Neural crest cell (in vitro differentiated cells): Measurements from ENCODE around the gene EGFL7. TPM values are rescaled to one million over a fixed set of nuclear protein-coding genes. Genes with fewer than 3 reads are reported as not detected.
A peak's percentile ranks its signal among the peaks of the same experiment; 100 is the strongest.

ENCODE experiments used
- DNase-seq: peaks from one replicate; pipeline ENCODE4 v3.0.0; 2021; ENCODE audit warnings: low read depth, mixed read lengths, low spot score
- H3K27ac Mint-ChIP-seq: one replicate; pipeline ENCODE4 v1.8.0; 2021; ENCODE audit warnings: mild to moderate bottlenecking, mixed read lengths; ENCODE audit not compliant: unreplicated experiment
- H3K27me3 Mint-ChIP-seq: 2 replicates; pipeline ENCODE4 v1.8.0; 2021; ENCODE audit warnings: low read depth, mild to moderate bottlenecking, mixed read lengths
- H3K36me3 Mint-ChIP-seq: 2 replicates; pipeline ENCODE4 v1.8.0; 2021; ENCODE audit warnings: low read depth, mild to moderate bottlenecking, mixed read lengths
- H3K4me1 Mint-ChIP-seq: 2 replicates; pipeline ENCODE4 v1.8.0; 2021; ENCODE audit warnings: mixed read lengths
- H3K4me3 Mint-ChIP-seq: one replicate; pipeline ENCODE4 v1.8.0; 2021; ENCODE audit warnings: mild to moderate bottlenecking, mixed read lengths
- H3K9me3 Mint-ChIP-seq: 2 replicates; pipeline ENCODE4 v1.8.0; 2021; ENCODE audit warnings: mixed read lengths
- total RNA-seq: library from RNA; stranded (reverse); gene quantifications from 2 replicates; pipeline ENCODE4 v1.2.1, GENCODE V29; 2021
- TF ChIP-seq, protein P1 (sequence below): fragments of 200-600 bp; sonication (generic); conservative IDR thresholded peaks from 2 replicates; pipeline ENCODE4 v1.5.0; 2021; ENCODE audit warnings: antibody characterized with exemption, mild to moderate bottlenecking

The EGFL7 gene
- total RNA-seq, 1 donor from 2014 or later, result 14.1 TPM

DNA sequence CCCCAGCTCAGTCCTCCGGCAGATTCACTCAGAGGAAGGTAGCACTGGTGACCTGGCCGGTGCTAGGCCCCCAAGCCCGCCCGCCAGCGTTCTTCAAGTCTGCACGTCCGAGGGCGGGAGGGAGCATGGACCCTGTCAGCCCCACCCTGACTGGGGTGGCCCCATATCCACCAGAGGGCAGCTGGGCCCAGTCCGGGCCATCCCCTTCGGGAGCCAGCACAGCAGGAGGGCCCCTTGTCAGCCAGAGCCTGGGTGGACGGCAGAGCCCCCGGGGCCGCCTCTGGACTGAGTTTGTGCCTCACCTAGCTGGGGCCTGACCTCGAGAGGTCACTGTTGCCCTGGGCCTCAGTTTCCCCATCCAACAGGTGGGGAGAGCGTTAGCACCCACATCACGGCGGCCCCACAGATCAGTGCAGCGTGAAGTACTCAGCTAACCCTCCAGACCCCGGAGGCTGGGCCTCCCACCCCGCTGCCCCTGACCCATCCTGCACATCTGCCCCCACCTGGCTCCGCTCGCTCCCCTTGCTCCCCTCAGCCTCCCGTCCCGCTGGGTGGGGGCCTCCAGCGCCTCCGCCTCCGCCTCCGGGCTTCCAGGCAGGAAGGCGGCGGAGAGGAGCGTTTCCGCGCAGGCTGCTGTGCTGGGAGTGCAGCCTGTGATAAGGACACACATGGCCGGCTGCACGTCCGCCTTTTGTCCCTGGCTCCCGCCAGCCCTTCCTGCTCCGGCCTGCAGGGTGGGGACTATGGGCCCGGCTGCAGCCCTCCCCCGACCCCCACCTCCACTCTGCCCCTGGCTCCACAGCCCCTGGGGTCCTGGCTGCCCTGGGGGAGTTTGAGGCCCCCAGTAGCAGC is 16.6 kb upstream of the EGFL7 start:
- Mint-ChIP-seq H3K27ac (no peak overlapping the region), H3K27me3 (no peaks in the 10 kb centered on the region), H3K36me3 (no peaks in the 10 kb centered on the region), H3K9me3 (no peaks in the 10 kb centered on the region), H3K4me3 (no peak overlapping the region), H3K4me1 (peaks cover 24% of the 10 kb centered on the region)
- TF ChIP-seq, protein P1, sequence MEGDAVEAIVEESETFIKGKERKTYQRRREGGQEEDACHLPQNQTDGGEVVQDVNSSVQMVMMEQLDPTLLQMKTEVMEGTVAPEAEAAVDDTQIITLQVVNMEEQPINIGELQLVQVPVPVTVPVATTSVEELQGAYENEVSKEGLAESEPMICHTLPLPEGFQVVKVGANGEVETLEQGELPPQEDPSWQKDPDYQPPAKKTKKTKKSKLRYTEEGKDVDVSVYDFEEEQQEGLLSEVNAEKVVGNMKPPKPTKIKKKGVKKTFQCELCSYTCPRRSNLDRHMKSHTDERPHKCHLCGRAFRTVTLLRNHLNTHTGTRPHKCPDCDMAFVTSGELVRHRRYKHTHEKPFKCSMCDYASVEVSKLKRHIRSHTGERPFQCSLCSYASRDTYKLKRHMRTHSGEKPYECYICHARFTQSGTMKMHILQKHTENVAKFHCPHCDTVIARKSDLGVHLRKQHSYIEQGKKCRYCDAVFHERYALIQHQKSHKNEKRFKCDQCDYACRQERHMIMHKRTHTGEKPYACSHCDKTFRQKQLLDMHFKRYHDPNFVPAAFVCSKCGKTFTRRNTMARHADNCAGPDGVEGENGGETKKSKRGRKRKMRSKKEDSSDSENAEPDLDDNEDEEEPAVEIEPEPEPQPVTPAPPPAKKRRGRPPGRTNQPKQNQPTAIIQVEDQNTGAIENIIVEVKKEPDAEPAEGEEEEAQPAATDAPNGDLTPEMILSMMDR, result no peak
- DNase-seq, result no peak

- Mint-ChIP-seq H3K9me3 (no peaks in the 10 kb centered on the region), H3K4me3 (no peak overlapping the region), H3K36me3 (no peaks in the 10 kb centered on the region), H3K4me1 (peaks cover 22% of the 10 kb centered on the region), H3K27me3 (no peaks in the 10 kb centered on the region), H3K27ac (no peak overlapping the region)
- no peak for DNase-seq
- TF ChIP-seq, protein P1, result no peak
These were observed 15.6 kb upstream of the EGFL7 start for GRCh38 chr9:136646827-136647711.

DNA sequence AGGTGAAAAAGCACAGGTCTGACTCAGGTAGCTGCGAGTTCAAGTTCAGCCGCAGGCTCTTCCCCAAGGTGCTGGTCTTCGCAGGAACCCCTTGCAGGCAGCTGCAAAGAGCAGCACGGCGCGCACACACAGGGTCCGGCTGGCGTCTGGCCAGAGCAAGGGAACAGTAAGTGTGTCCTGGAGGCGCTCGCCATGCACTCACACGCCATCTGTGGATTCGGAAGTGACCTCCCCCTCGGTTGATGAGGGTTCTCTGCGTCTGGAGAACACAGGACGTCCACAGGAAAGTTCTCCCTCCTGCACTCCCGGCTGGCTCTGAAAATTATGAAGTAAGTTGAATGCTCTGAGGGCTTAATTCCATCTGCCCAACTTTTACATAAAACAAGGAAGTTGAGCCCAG is 14.0 kb upstream of the EGFL7 start:
- Mint-ChIP-seq H3K36me3 (no peaks in the 10 kb centered on the region), H3K9me3 (no peaks in the 10 kb centered on the region), H3K27me3 (no peaks in the 10 kb centered on the region), H3K4me1 (peaks cover 14% of the 10 kb centered on the region), H3K4me3 (no peak overlapping the region), H3K27ac (no peak overlapping the region)
- TF ChIP-seq, protein P1, result no peak
- DNase-seq, result no peak

GRCh38 chr9:136650021-136650420 is 12.7 kb upstream of the EGFL7 start:
- Mint-ChIP-seq H3K4me3 (no peak overlapping the region), H3K27ac (peak overlapping the region; percentile 57), H3K36me3 (no peaks in the 10 kb centered on the region), H3K4me1 (peaks cover 12% of the 10 kb centered on the region), H3K9me3 (no peaks in the 10 kb centered on the region), H3K27me3 (no peaks in the 10 kb centered on the region)
- TF ChIP-seq, protein P1, result no peak
- DNase-seq, result no peak

GRCh38 chr9:136650648-136651047 is 12.1 kb upstream of the EGFL7 start:
- no peak overlapping the region for H3K4me3 Mint-ChIP-seq
- no peaks in the 10 kb centered on the region for H3K27me3 Mint-ChIP-seq
- H3K9me3 Mint-ChIP-seq, result no peaks in the 10 kb centered on the region
- TF ChIP-seq, protein P1, result no peak
- H3K4me1 Mint-ChIP-seq, result peaks cover 12% of the 10 kb centered on the region
- no peaks in the 10 kb centered on the region for H3K36me3 Mint-ChIP-seq
- DNase-seq, result no peak
- H3K27ac Mint-ChIP-seq, result no peak overlapping the region
